HG03521 (cell line): ENCODE measurements around the gene TMEM18.

Source experiments
- ATAC-seq: cut with Tn5 transposase; IDR thresholded peaks from one replicate; pipeline ENCODE4 v1.9.1; 2021; ENCODE audit warnings: mild to moderate bottlenecking, moderate library complexity; ENCODE audit not compliant: unreplicated experiment

The TMEM18 gene

GRCh38 chr2:653645-654425 lies 23.4 kb downstream of the TMEM18 start:
- ATAC-seq = no peak

GRCh38 chr2:652881-653480 lies 24.2 kb downstream of the TMEM18 start:
- no peak for ATAC-seq

GRCh38 chr2:651951-652373 lies 25.2 kb downstream of the TMEM18 start:
- ATAC-seq = no peak

GRCh38 chr2:650343-651310 lies 26.6 kb downstream of the TMEM18 start:
- ATAC-seq = no peak

GRCh38 chr2:649426-650342 lies 27.5 kb downstream of the TMEM18 start:
- ATAC-seq = no peak

DNA sequence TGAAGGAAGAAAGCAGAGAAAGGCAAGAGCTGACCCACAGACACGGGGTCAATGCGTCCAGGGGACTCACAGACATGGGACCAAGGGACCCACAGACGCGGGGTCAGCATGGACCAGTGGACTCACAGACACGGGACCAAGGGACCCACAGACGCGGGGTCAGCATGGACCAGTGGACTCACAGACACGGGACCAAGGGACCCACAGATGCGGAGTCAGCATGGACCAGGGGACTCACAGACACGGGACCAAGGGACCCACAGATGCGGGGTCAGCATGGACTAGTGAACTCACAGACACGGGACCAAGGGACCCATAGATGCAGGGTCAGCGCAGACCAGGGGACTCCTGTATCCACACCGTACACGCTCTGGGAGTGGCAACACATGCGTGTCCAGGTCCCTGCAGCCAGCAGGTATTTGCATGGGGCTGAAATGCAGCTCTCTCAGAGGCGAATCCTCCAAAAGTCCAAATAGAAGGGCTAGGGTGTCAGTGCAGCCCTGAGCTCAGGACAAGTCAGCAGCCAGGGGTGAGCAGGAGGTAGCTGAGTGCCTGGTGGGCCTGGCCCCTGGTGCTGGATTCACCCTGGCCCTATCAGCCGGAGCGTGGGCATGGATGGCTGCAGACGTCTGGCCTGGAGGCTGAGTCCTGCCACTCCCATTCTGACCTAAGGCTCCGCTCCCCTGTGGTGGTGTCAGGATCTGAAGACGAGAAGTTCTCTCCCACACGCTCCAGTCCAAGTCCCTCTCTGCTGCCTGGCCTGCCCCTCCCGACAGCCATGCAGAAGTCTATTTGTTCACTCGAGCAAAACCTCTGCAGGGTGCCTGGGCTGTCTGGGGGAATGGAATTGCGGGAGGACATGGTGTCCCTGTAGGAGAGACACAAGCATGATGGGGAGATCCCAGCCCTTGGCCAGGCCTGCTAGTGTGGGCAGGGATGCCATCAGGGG lies 28.5 kb downstream of the TMEM18 start:
- no peak for ATAC-seq

DNA sequence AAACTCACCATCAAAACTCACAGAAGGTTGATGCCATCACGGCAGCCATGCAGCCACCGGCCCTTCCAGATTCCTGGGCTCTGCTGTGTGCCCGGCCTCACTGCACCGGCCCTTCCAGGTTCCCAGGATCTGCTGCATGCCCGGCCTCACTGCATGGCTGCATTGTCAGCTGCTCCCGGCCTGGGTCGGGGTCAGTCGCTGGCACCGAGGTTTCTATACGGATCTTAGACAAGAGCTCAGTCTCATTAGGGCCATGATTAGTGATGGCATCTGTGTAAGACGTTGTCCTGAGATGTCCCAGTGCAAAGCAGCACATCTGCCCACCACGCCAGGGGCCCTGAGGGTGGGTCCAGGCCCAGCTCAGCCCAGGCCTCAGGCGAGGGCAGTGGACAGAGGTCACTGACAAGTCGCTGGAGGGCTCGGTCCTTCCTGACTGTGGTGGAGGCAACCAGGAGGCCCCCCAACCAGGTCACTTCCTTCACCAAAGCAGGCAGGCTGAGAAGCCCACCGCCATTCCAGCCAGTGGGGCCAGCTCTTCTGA lies 29.4 kb downstream of the TMEM18 start:
- ATAC-seq = no peak

- no peak for ATAC-seq
These were observed 30.1 kb downstream of the TMEM18 start for GRCh38 chr2:647003-647560.

DNA sequence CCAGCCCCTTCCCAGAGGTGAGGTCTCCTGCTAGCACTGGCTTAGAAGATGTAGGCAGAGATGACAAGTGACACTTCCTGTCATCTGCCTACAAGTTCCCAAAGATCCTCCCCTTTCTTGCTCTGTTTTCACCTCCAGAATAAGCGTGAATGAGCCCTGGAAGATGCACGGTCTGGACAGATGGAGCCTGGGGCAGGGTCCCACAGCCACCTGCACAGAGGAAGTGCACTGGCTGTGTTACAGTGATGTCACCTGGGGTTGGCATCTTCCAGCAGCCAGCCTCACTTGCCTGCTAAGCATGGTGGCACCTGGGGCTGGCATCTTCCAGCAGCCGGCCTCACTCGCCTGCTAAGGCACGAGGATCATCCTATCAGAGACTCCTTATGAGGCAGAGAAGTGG lies 32.3 kb downstream of the TMEM18 start:
- no peak for ATAC-seq

GRCh38 chr2:643761-644160 lies 33.4 kb downstream of the TMEM18 start:
- no peak for ATAC-seq

- ATAC-seq = no peak
These were observed 33.9 kb downstream of the TMEM18 start for GRCh38 chr2:643334-643733.

DNA sequence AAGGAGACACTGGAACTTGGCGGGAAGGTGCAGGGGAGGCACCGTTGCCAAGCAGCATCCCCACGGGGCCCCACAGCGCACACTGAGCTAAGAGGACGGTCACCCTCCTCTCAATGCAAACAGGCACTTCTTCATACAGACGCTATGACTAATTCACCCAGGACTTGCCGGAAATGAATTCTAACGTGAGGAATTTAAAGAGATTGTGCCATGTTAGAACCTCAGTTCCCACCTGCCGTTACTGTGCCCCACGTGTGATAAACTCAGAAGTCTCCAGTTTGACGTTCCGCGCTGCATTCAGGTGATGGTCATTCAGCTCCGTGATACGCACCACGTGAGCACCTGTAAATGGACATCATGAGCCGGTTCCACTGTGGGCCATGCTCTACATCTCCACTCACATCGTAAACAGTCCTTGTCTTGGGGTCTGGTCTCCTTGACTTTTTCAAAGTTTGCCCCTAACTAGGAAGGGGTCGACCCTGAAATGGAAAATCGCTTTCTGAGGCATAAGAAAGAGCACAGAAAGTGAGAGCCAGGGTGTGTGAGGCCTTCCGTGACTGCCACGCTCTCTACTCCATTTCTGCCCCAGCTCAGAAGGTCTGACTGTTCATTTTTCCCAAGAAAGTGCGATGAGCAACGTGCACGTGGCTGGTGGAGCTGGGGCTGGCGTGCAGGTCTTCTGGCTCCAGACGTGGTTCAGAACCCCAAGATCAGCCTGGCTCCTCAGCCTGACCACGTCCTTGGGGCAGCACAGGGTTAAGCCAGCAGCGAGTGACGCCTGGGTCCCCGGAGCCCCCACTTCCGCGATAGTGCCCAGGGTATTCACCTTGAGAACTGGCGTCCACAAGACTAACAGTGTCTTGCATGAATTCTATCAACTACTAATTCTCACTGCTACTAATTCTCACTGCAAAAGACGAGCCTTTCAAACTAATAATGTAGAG lies 35.1 kb downstream of the TMEM18 start:
- ATAC-seq = no peak

- no peak for ATAC-seq
These were observed 35.9 kb downstream of the TMEM18 start for GRCh38 chr2:641164-641871.

DNA sequence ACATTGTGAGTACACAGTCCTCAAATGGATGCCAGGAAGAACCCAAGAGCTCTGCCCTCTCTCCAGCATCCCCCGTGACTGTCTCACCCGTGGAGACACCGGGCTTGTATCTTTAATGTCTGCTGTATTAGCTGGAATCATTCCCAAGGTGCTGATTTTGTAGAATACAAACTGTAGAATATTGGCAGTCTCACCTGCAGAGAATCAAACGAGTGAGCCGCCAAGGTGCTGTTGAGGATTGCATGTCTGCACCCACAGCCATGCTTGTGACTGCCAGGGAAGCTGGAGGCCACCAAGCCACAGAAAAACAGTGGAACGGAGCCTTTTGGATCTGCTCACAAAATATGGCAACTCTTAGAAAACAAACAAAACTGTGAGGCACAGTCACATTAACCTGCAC lies 37.5 kb downstream of the TMEM18 start:
- no peak for ATAC-seq

GRCh38 chr2:637804-638203 lies 39.4 kb downstream of the TMEM18 start:
- no peak for ATAC-seq

- no peak for ATAC-seq
These were observed 39.8 kb downstream of the TMEM18 start for GRCh38 chr2:637406-637776.
